Activated B cell treated with CpG ODN at 0.5 μM for 24 hours (primary cell): ENCODE results near the gene RPUSD3. TPM values are rescaled to one million over a fixed set of nuclear protein-coding genes. Genes with fewer than 3 reads are reported as not detected.

Experiments used
- ATAC-seq: fragments of 200-7000 bp; cut with Tn5 transposase; one replicate; pipeline ENCODE4 v1.10.0; 2021; ENCODE audit warnings: low read depth, mild to moderate bottlenecking, moderate library complexity
- CTCF ChIA-PET: fragments of 350-600 bp; sonication (Branson Sonifier 250); formaldehyde crosslinking; loops from one replicate; lab custom pipeline; 2021; ENCODE audit warnings: antibody characterized with exemption; lab: Charles Lee
- POLR2A ChIA-PET: fragments of 350-600 bp; sonication (Branson Sonifier 250); formaldehyde crosslinking; loops from one replicate; lab custom pipeline; 2021; ENCODE audit warnings: antibody characterized with exemption; lab: Charles Lee
- DNase-seq: peaks from one replicate; pipeline ENCODE4 v3.0.0; 2022
- H3K27ac Mint-ChIP-seq: one replicate; pipeline ENCODE4 v1.8.0; 2020; ENCODE audit warnings: mixed read lengths
- H3K27me3 Mint-ChIP-seq: one replicate; pipeline ENCODE4 v1.8.0; 2021; ENCODE audit warnings: mixed read lengths
- H3K36me3 Mint-ChIP-seq: one replicate; pipeline ENCODE4 v1.8.0; 2021; ENCODE audit warnings: low read depth, mixed read lengths
- H3K4me1 Mint-ChIP-seq: one replicate; pipeline ENCODE4 v1.8.0; 2021; ENCODE audit warnings: mixed read lengths
- H3K4me3 Mint-ChIP-seq: one replicate; pipeline ENCODE4 v1.8.0; 2020; ENCODE audit warnings: mild to moderate bottlenecking, mixed read lengths
- H3K9me3 Mint-ChIP-seq: one replicate; pipeline ENCODE4 v1.8.0; 2020; ENCODE audit warnings: mixed read lengths
- CTCF ChIP-seq: fragments of 200-600 bp; IDR thresholded peaks from one replicate; pipeline ENCODE4 v1.8.0; 2022; ENCODE audit warnings: antibody characterized with exemption, mild to moderate bottlenecking
- intact Hi-C: fragments of 100-400 bp; cut with micrococcal nuclease; formaldehyde crosslinking; loops from one replicate; pipeline ENCODE4 v1.15.1; 2024
- total RNA-seq: library from RNA; stranded (reverse); gene quantifications from 2 replicates; pipeline ENCODE4 v1.2.3, GENCODE V29; 2022

RPUSD3 gene
- total RNA-seq, 1 donor from 2014 or later, result 55.7 TPM

GRCh38 chr3:9846931-9847488 is 3.2 kb upstream of the RPUSD3 start:
- peaks cover 4% of the 10 kb centered on the region for H3K27me3 Mint-ChIP-seq
- CTCF ChIA-PET, result interaction anchor here (0.6 kb wide), 1 partner anchor 230 kb away, joined by 3 read pairs; no protein-coding TSS in a partner anchor
- no peak for TF ChIP-seq CTCF
- H3K9me3 Mint-ChIP-seq, result no peaks in the 10 kb centered on the region
- intact Hi-C loops, result no loop called here
- POLR2A ChIA-PET, result no interaction called here
- no peak overlapping the region for H3K27ac Mint-ChIP-seq
- H3K4me3 Mint-ChIP-seq, result no peak overlapping the region
- no peak for DNase-seq
- no peak for ATAC-seq
- H3K4me1 Mint-ChIP-seq, result peaks cover 16% of the 10 kb centered on the region
- H3K36me3 Mint-ChIP-seq, result peaks cover 10% of the 10 kb centered on the region

DNA sequence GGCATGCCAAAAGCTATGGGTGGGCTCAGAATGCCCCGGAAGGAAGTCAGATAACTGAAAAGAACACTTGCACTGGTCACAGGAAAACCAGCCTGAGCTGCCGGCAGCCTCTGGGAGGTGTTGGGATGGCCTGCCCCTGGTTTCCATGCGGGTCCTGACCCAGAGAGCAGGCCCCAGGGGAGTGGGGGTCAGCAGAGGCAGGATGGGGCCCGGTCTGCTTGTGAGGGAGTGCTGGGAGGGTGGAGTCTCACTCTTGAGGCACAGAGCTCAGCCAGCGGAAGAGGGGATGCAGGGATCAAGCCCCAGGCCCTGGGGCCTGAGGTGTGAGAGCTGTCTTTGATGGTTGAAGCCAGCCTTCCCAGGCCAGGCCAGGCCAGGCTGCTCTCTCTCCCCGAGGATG is 2.4 kb upstream of the RPUSD3 start:
- Mint-ChIP-seq H3K4me3 (no peak overlapping the region), H3K36me3 (peaks cover 17% of the 10 kb centered on the region), H3K27me3 (no peaks in the 10 kb centered on the region), H3K4me1 (peaks cover 20% of the 10 kb centered on the region), H3K9me3 (no peaks in the 10 kb centered on the region), H3K27ac (no peak overlapping the region)
- no peak for DNase-seq
- POLR2A ChIA-PET, result interaction anchor here (0.7 kb wide), 1 partner anchor 1137 kb away, joined by 4 read pairs; no protein-coding TSS in a partner anchor
- CTCF ChIA-PET, result interaction anchor here (0.6 kb wide), 1 partner anchor 231 kb away, joined by 3 read pairs; no protein-coding TSS in a partner anchor
- no peak for ATAC-seq
- TF ChIP-seq CTCF, result no peak
- intact Hi-C loops, result no loop called here

DNA sequence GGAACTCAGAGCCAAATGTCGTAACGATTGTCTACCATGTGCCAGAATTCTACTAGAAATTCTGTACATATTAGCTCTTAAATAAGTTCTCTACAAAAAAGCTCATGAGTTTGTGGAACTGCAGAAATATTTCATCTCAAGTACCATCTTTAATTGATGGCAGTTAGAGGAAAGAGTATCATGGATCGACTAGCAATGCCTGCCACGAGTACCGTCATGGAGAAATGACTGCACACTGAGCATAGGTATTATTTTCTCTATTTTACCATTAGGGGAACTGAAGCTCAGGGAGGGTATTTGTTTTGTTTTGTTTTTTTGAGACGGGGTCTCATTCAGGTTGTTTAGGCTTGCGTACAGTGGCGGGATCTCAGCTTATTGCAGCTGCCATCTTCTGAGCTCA is 2.8 kb downstream of the RPUSD3 start:
- Mint-ChIP-seq H3K27ac (no peak overlapping the region), H3K9me3 (no peaks in the 10 kb centered on the region), H3K4me1 (peaks cover 20% of the 10 kb centered on the region), H3K27me3 (no peaks in the 10 kb centered on the region), H3K4me3 (no peak overlapping the region), H3K36me3 (peaks cover 52% of the 10 kb centered on the region)
- intact Hi-C loops, result loop anchor here (5.0 kb wide), 2 partner anchors 91 to 106 kb away; partner anchors contain the start of gene CRELD1
- ChIA-PET CTCF (no interaction called here), POLR2A (interaction anchor here (0.6 to 1.5 kb wide), 3 partner anchors 12 to 175 kb away, joined by 3 read pairs; partner anchors contain the start of gene BRPF1)
- no peak for ATAC-seq
- TF ChIP-seq CTCF, result no peak
- DNase-seq, result no peak

- H3K36me3 Mint-ChIP-seq, result peaks cover 70% of the 10 kb centered on the region
- H3K9me3 Mint-ChIP-seq, result no peaks in the 10 kb centered on the region
- no peak for TF ChIP-seq CTCF
- peaks cover 13% of the 10 kb centered on the region for H3K4me1 Mint-ChIP-seq
- intact Hi-C loops, result no loop called here
- no peak for ATAC-seq
- H3K27ac Mint-ChIP-seq, result no peak overlapping the region
- ChIA-PET CTCF (no interaction called here), POLR2A (no interaction called here)
- DNase-seq, result no peak
- H3K4me3 Mint-ChIP-seq, result no peak overlapping the region
- H3K27me3 Mint-ChIP-seq, result no peaks in the 10 kb centered on the region
Measured at GRCh38 chr3:9838856-9839255, 5.0 kb downstream of the RPUSD3 start.

DNA sequence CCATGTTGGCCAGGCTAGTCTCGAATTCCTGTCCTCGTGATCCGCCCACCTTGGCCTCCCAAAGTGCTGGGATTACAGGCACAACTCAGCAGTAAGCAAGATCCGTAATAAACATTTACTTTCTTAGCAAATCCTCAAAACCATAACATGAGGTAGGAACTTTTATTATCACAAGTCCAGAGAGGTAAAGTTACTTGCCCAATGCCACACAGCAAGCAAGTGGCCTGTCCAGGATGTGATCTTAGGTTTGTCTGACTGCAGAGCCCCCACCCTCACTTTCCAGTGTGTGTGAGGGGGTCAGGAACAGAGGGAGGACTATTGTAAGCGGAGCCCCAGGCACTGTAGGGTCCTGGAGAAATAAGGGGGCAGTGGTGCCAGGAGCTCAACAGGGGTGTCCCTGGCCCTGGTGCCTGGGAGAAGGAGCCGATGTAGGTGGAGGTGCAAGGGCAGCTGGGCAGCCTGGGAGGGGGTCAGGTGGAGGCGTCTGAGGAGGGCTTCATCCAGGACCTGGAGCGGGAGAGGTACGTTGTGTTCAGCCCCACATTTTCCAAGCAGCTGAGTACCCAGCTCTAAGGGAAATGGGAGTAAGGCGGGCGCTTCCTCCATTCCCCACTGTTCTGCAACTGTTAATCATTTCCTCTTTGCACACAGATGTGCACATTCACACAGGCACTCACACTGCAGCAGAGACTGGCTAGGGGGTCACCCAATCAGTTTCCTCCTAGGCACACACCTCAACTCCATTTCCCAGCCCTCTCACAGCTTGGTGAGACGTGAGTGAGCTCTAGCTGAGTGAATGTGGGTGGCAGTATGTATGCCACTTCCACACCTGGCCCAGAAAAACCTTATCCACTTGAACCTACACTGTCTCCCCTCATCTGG is 5.9 kb downstream of the RPUSD3 start:
- Mint-ChIP-seq H3K9me3 (no peaks in the 10 kb centered on the region), H3K4me3 (no peak overlapping the region), H3K27me3 (no peaks in the 10 kb centered on the region), H3K27ac (no peak overlapping the region), H3K36me3 (peaks cover 71% of the 10 kb centered on the region), H3K4me1 (peaks cover 10% of the 10 kb centered on the region)
- ATAC-seq, result no peak
- no peak for DNase-seq
- CTCF ChIA-PET, result no interaction called here
- POLR2A ChIA-PET, result interaction anchor here (0.6 kb wide), 2 partner anchors 23 to 43 kb away, joined by 3 to 4 read pairs; no protein-coding TSS in a partner anchor
- intact Hi-C loops, result no loop called here
- no peak for TF ChIP-seq CTCF
